ENCODE results near the gene MAST2. TPM values are rescaled to one million over a fixed set of nuclear protein-coding genes. Genes with fewer than 3 reads are reported as not detected.
A peak's percentile ranks its signal among the peaks of the same experiment; 100 is the strongest.
"Not testable (repeated sequence)": the region's sequence is repeated elsewhere in the genome, so short reads cannot be mapped to it uniquely, and the experiment has no call there.

Gene MAST2
- total and polyA plus RNA-seq, 11 donors, result 56.8 to 123 (median 79.7) TPM

- Histone ChIP-seq H3K36me3 (no peaks in the 10 kb centered on the region), H3K9me3 (no peaks in the 10 kb centered on the region), H3K4me3 (no peak overlapping the region), H3K27ac (peak overlapping the region in 1 of 12 donors; percentile 13), H3K27me3 (no peaks in the 10 kb centered on the region), H3K4me1 (peaks cover 0 to 59% (median 15%) of the 10 kb centered on the region in 12 donors)
- intact Hi-C loops (cut with DNase I), result loop anchor here in 2 of 10 donors (10.0 kb wide), 1 partner anchor 98 kb away; no protein-coding TSS in a partner anchor
- no peak for TF ChIP-seq POLR2A (IDR thresholded peaks at IDR 0.05)
- TF ChIP-seq, protein P1, sequence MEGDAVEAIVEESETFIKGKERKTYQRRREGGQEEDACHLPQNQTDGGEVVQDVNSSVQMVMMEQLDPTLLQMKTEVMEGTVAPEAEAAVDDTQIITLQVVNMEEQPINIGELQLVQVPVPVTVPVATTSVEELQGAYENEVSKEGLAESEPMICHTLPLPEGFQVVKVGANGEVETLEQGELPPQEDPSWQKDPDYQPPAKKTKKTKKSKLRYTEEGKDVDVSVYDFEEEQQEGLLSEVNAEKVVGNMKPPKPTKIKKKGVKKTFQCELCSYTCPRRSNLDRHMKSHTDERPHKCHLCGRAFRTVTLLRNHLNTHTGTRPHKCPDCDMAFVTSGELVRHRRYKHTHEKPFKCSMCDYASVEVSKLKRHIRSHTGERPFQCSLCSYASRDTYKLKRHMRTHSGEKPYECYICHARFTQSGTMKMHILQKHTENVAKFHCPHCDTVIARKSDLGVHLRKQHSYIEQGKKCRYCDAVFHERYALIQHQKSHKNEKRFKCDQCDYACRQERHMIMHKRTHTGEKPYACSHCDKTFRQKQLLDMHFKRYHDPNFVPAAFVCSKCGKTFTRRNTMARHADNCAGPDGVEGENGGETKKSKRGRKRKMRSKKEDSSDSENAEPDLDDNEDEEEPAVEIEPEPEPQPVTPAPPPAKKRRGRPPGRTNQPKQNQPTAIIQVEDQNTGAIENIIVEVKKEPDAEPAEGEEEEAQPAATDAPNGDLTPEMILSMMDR (IDR thresholded peaks at IDR 0.05), result no peak
- WGBS, 4 donors, result 77 to 80% (median 79%) methylated on average over 2 of the region's 2 CpGs
- ATAC-seq (no peak), DNase-seq (no peak)
These were observed 122.9 kb downstream of the MAST2 start for GRCh38 chr1:45926330-45926729.

DNA sequence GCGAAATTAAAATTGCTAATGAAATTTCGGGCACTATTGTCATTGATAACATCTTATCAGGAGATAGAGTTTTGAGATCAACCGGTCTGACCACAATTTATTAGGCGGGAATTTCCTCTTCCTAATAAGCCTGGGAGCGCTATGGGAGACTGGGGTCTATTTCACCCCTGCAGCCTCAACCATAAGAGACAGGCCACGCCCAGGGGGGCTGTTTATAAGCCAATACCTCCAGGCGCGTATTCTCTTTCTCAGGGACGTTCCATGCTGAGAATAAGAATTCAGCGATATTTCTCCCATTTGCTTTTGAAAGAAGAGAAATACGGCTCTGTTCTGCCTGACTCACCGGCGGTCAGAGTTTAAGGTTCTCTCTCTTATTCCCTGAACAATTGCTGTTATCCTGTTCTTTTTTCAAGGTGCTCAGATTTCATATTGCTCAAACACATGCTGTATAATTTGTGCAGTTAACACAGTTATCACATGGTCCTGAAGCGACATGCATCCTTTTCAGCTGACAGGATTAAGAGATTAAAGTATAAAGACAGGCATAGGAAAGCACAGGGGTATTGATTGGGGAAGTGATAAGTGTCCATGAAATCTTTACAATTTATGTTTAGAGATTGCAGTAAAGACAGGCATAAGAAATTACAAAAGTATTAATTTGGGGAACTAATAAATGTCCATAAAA lies 124.0 kb downstream of the MAST2 start:
- not testable (repeated sequence) for H3K9me3 ChIP-seq
- intact Hi-C loops (cut with DNase I), result loop anchor here in 2 of 10 donors (10.0 kb wide), 1 partner anchor 97 kb away; no protein-coding TSS in a partner anchor

GRCh38 chr1:45928486-45929205 lies 125.2 kb downstream of the MAST2 start:
- H3K4me1 ChIP-seq, result peaks cover 0 to 37% (median 13%) of the 10 kb centered on the region in 12 donors
- ATAC-seq (no peak), DNase-seq (no peak)
- TF ChIP-seq, protein P1 (IDR thresholded peaks at IDR 0.05), result no peak
- H3K9me3 ChIP-seq, result no peaks in the 10 kb centered on the region
- H3K27ac ChIP-seq, result no peak overlapping the region
- no peaks in the 10 kb centered on the region for H3K27me3 ChIP-seq
- H3K36me3 ChIP-seq, result peaks cover 0 to 6% (median 0%) of the 10 kb centered on the region in 9 donors
- intact Hi-C loops (cut with DNase I), result loop anchor here in 2 of 10 donors (10.0 kb wide), 1 partner anchor 96 kb away; no protein-coding TSS in a partner anchor
- 83 to 88% (median 87%) methylated on average over 3 of the region's 3 CpGs for WGBS, 4 donors
- H3K4me3 ChIP-seq, result no peak overlapping the region

More for the DNA sequence above, 124.0 kb downstream of the MAST2 start:
- H3K36me3 ChIP-seq, H3K27me3 ChIP-seq, ATAC-seq, H3K4me3 ChIP-seq, H3K27ac ChIP-seq, DNase-seq: not testable (repeated sequence)
- peaks cover 0 to 50% (median 15%) of the 10 kb centered on the region in 12 donors for H3K4me1 ChIP-seq
- WGBS, 4 donors, result 71 to 82% (median 81%) methylated on average over 14 of the region's 14 CpGs

- Histone ChIP-seq H3K4me3 (no peak overlapping the region), H3K4me1 (peaks cover 0 to 33% (median 13%) of the 10 kb centered on the region in 12 donors), H3K27ac (no peak overlapping the region), H3K9me3 (no peaks in the 10 kb centered on the region), H3K36me3 (peaks cover 0 to 6% (median 0%) of the 10 kb centered on the region in 9 donors), H3K27me3 (no peaks in the 10 kb centered on the region)
- intact Hi-C loops (cut with DNase I), result loop anchor here in 2 of 10 donors (10.0 kb wide), 1 partner anchor 96 kb away; no protein-coding TSS in a partner anchor
- no peak for TF ChIP-seq POLR2A (IDR thresholded peaks at IDR 0.05)
- TF ChIP-seq, protein P1 (IDR thresholded peaks at IDR 0.05), result no peak
- ATAC-seq (peak in 3 of 4 donors; percentile 38 to 42 (median 41)), DNase-seq (no peak)
- WGBS, 4 donors, result 12 to 31% (median 18%) methylated on average over 2 of the region's 2 CpGs
These were observed 125.9 kb downstream of the MAST2 start for GRCh38 chr1:45929257-45929687.

All from heart left ventricle (tissue), 16 donors.